GM19099 (cell line): Measurements from ENCODE around the gene DGCR8.

Source experiments
- POLR2A ChIP-seq: IDR thresholded peaks from 3 replicates; pipeline ENCODE4 v1.6.1; 2011; ENCODE audit warnings: low read depth; ENCODE audit not compliant: insufficient read length; ENCODE audit errors: extremely low read depth

DGCR8 gene

GRCh38 chr22:20125201-20126174 is 45.4 kb downstream of the DGCR8 start:
- TF ChIP-seq POLR2A, result no peak

- no peak for TF ChIP-seq POLR2A
Observed at GRCh38 chr22:20126284-20127029, 46.4 kb downstream of the DGCR8 start.

GRCh38 chr22:20127318-20127868 is 47.4 kb downstream of the DGCR8 start:
- TF ChIP-seq POLR2A, result no peak

GRCh38 chr22:20127869-20128618 is 48.0 kb downstream of the DGCR8 start:
- TF ChIP-seq POLR2A, result no peak

GRCh38 chr22:20128619-20128901 is 48.5 kb downstream of the DGCR8 start:
- no peak for TF ChIP-seq POLR2A

- no peak for TF ChIP-seq POLR2A
Observed at GRCh38 chr22:20128902-20129746, 49.1 kb downstream of the DGCR8 start.

GRCh38 chr22:20129747-20130014 is 49.6 kb downstream of the DGCR8 start:
- TF ChIP-seq POLR2A, result no peak

- no peak for TF ChIP-seq POLR2A
Observed at GRCh38 chr22:20130319-20130718, 50.3 kb downstream of the DGCR8 start.

GRCh38 chr22:20130731-20131596 is 50.9 kb downstream of the DGCR8 start:
- no peak for TF ChIP-seq POLR2A

- no peak for TF ChIP-seq POLR2A
Observed at GRCh38 chr22:20131597-20131858, 51.5 kb downstream of the DGCR8 start, which contains the start of gene ZDHHC8. TSS of gene ZDHHC8 (plus strand) at chr22:20131804. CDS start at chr22:20131948, 144 bp downstream.

- TF ChIP-seq POLR2A, result no peak
Observed at GRCh38 chr22:20131859-20132685, 52.0 kb downstream of the DGCR8 start.

- no peak for TF ChIP-seq POLR2A
Observed at GRCh38 chr22:20132686-20133246, 52.7 kb downstream of the DGCR8 start.
